Heart right ventricle (tissue), 16 donors: ENCODE results near the gene STAT5B. TPM values are rescaled to one million over a fixed set of nuclear protein-coding genes. Genes with fewer than 3 reads are reported as not detected.
"Not testable (repeated sequence)": the region's sequence is repeated elsewhere in the genome, so short reads cannot be mapped to it uniquely, and the experiment has no call there.

Source experiments
- ATAC-seq, 8 donors: fragments of 200-7000 bp; cut with Tn5 transposase; one replicate each; pipeline ENCODE4 v1.9.1; 2020; ENCODE audit warnings: mild to moderate bottlenecking in 8 of 8, moderate library complexity in 8 of 8, moderate number of reproducible peaks in 1 of 8
- DNase-seq, 2 donors: peaks; one replicate each; pipeline ENCODE4 v3.0.0-alpha.2; 2020
- H3K27ac ChIP-seq, 10 donors: fragments of 200-600 bp; sonication (generic) in 2 of 10; one replicate each; pipeline versions ENCODE4 v1.5.0 to v1.8.0; 2020 to 2022; ENCODE audit warnings: mild to moderate bottlenecking in 3 of 10
- H3K27me3 ChIP-seq, 7 donors: fragments of 200-600 bp; one replicate each; pipeline ENCODE4 v1.8.0; 2021 to 2022; ENCODE audit warnings: mild to moderate bottlenecking in 2 of 7
- H3K36me3 ChIP-seq, 9 donors: fragments of 200-600 bp; sonication (generic) in 1 of 9; one replicate each; pipeline versions ENCODE4 v1.5.0 to v1.8.0; 2020 to 2022; ENCODE audit warnings: mild to moderate bottlenecking in 2 of 9
- H3K4me1 ChIP-seq, 9 donors: fragments of 200-600 bp; sonication (generic) in 1 of 9; one replicate each; pipeline versions ENCODE4 v1.5.0 to v1.8.0; 2020 to 2022; ENCODE audit warnings: mild to moderate bottlenecking in 4 of 9
- H3K4me3 ChIP-seq, 10 donors: fragments of 200-600 bp; sonication (generic) in 2 of 10; one replicate each; pipeline versions ENCODE4 v1.5.0 to v1.8.0; 2020 to 2022; ENCODE audit warnings: mild to moderate bottlenecking in 7 of 10, moderate library complexity in 2 of 10
- H3K9me3 ChIP-seq, 11 donors: fragments of 200-600 bp in 10 of 11; sonication (generic) in 2 of 11; one replicate each; pipeline versions ENCODE4 v1.5.0 to v1.8.0; 2013 to 2022; ENCODE audit warnings: mild to moderate bottlenecking in 2 of 11, control low read depth in 1 of 11, moderate library complexity in 1 of 11
- WGBS, 2 donors: extraction: QIAGEN DNeasy Blood & Tissue Kit; methylation state at CpG; one replicate each; pipeline ENCODE4 v1.1.7; 2013; ENCODE audit warnings: inconsistent platforms in 1 of 2; 5-methylcytosine and 5-hydroxymethylcytosine counted together
- intact Hi-C, 10 donors: fragments of 100-400 bp; cut with DNase I; formaldehyde crosslinking; loops; one replicate each; pipeline versions ENCODE4 v1.11.1 to v1.14.2; 2022
- polyA plus RNA-seq, 2 donors: library from polyadenylated mRNA; stranded (reverse); fragments of 200-250 nt; gene quantifications; one replicate each; pipeline ENCODE4 v1.2.3, GENCODE V29; 2013
- total RNA-seq, 10 donors: library from RNA; stranded (reverse); fragmentation: NEBNext Ultra II Directional in 3 of 10; extraction: Animal tissue kit (Norgen Biotek cat#: 25700) in 3 of 10; gene quantifications; one replicate each; pipeline versions ENCODE4 v1.2.1 to v1.2.4, GENCODE V29; 2021 to 2023
- TF ChIP-seq, protein P1 (sequence below), 9 donors: fragments of 200-600 bp; sonication (generic) in 2 of 9; IDR thresholded peaks; one replicate each; pipeline versions ENCODE4 v1.5.0 to v1.8.0; 2021 to 2022; ENCODE audit warnings: antibody characterized with exemption in 9 of 9, mild to moderate bottlenecking in 5 of 9, moderate library complexity in 1 of 9
- donor health status: Arrhythmogenic right ventricular cardiomyopathy.
- donor health status: ischemic (EF 13 %, LVEDD 7.1; RV severe dilation, severe dysfunction).
- donor health status: healthy with polysubstance abuse.
- donor health status: DM: no; HTN: yes; CAD: no.
- donor health status: DM: no; HTN: no; CAD: no.
- donor health status: ischemic (EF 25% LVEDD 6.9; RV normal size, moderate dysfunction).
- donor health status: ischemic (EF 25% LVEDD 5.7; RV mildly dilated, moderate dysfunction).
- donor health status: healthy.
- donor health status: DM: yes; HTN: yes; CAD: no.
- donor health status: Ischemic cardiomyopathy.
- donor health status: ischemic (EF 35%, LVEDD 5.7; RV mildly dilated, moderate dysfunction).
- donor health status: nonischemic (EF 11% LVEDD 7.7; RV severe dilation, severe dysfunction).
- donor health status: DM: yes; HTN: yes; CAD: no.
- donor health status: PGD.
- donor health status: ischemic (EF 29% LVEDD 5.4; RV normal size, mild dysfunction).
- donor health status: nonischemic (EF 23%, LVEDD 6.1; RV moderate dilation, normal function).

Gene STAT5B
- total and polyA plus RNA-seq, 12 donors: 14.4 to 34.7 (median 30.1) TPM

GRCh38 chr17:42210046-42210445 lies 66.1 kb downstream of the STAT5B start:
- no peak for DNase-seq
- TF ChIP-seq, protein P1, sequence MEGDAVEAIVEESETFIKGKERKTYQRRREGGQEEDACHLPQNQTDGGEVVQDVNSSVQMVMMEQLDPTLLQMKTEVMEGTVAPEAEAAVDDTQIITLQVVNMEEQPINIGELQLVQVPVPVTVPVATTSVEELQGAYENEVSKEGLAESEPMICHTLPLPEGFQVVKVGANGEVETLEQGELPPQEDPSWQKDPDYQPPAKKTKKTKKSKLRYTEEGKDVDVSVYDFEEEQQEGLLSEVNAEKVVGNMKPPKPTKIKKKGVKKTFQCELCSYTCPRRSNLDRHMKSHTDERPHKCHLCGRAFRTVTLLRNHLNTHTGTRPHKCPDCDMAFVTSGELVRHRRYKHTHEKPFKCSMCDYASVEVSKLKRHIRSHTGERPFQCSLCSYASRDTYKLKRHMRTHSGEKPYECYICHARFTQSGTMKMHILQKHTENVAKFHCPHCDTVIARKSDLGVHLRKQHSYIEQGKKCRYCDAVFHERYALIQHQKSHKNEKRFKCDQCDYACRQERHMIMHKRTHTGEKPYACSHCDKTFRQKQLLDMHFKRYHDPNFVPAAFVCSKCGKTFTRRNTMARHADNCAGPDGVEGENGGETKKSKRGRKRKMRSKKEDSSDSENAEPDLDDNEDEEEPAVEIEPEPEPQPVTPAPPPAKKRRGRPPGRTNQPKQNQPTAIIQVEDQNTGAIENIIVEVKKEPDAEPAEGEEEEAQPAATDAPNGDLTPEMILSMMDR (IDR thresholded peaks at IDR 0.05): no peak
- intact Hi-C loops: loop anchor here in 2 of 10 donors (10.0 kb wide), 2 partner anchors 315 to 745 kb away; no protein-coding TSS in a partner anchor
- peak overlapping the region in 1 of 10 donors; percentile 4 for H3K27ac ChIP-seq
- 88 to 95% methylated on average over 6 of the region's 6 CpGs for WGBS, 2 donors
- H3K4me3 ChIP-seq: no peak overlapping the region
- no peaks in the 10 kb centered on the region for H3K27me3 ChIP-seq
- no peaks in the 10 kb centered on the region for H3K9me3 ChIP-seq
- peaks cover 0 to 100% (median 58%) of the 10 kb centered on the region in 9 donors for H3K36me3 ChIP-seq
- ATAC-seq: no peak
- peaks cover 0 to 9% (median 0%) of the 10 kb centered on the region in 9 donors for H3K4me1 ChIP-seq

DNA sequence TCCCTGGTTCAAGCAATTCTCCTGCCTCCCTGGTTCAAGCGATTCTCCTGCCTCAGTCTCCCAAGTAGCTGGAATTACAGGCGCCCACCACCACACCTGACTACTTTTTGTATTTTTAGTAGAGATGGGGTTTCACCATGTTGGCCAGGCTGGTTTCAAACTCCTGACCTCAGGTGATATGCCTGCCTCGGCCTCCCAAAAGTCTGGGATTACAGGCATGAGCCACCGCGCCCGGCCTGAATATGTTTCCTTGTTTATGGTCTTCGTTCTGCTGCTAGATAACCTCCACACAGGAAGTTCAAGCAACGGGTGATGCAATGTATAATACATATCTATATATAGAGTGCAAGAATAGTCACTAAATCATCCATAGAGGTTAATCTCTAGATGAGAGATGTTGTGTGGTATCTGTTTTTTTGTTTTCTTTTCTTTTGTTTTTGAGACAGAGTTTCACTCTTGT lies 70.0 kb downstream of the STAT5B start:
- H3K36me3 ChIP-seq: peaks cover 0 to 100% (median 58%) of the 10 kb centered on the region in 9 donors
- DNase-seq, H3K9me3 ChIP-seq, H3K27ac ChIP-seq, H3K4me3 ChIP-seq, H3K4me1 ChIP-seq, H3K27me3 ChIP-seq, ATAC-seq: not testable (repeated sequence)
- intact Hi-C loops: loop anchor here in 1 of 10 donors (2.0 kb wide), 1 partner anchor 21 kb away; the partner anchor contains the start of gene HCRT
- WGBS, 2 donors: 80% methylated on average over 8 of the region's 8 CpGs

DNA sequence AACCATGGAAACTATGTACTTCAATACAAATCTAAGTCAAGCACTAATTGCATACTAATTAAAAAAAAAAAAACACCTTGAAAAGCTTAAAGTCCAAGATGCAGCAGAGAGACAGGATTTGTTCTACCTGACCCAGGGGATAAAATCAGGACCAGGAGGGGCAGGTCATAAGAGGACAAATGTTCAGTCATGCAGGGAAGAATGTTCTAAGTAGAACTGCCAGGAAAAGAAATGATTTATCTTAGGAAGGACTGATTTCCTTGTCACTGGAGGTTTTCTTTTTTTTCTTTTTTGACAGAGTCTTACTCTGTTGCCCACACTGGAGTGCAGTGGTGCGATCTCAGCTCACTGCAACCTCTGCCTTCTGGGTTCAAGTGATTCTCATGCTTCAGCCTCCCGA lies 72.8 kb downstream of the STAT5B start:
- no peaks in the 10 kb centered on the region for H3K9me3 ChIP-seq
- DNase-seq (no peak), ATAC-seq (no peak)
- no peak overlapping the region for H3K4me3 ChIP-seq
- no peaks in the 10 kb centered on the region for H3K27me3 ChIP-seq
- intact Hi-C loops: no loop called here
- H3K4me1 ChIP-seq: peaks cover 0 to 16% (median 11%) of the 10 kb centered on the region in 9 donors
- TF ChIP-seq, protein P1 (IDR thresholded peaks at IDR 0.05): no peak
- H3K36me3 ChIP-seq: peaks cover 0 to 91% (median 41%) of the 10 kb centered on the region in 9 donors
- no peak overlapping the region for H3K27ac ChIP-seq
- WGBS, 2 donors: 91 to 97% methylated on average over 2 of the region's 2 CpGs

- H3K27me3 ChIP-seq: no peaks in the 10 kb centered on the region
- H3K36me3 ChIP-seq: peaks cover 0 to 85% (median 35%) of the 10 kb centered on the region in 9 donors
- ATAC-seq (no peak), DNase-seq (no peak)
- H3K27ac ChIP-seq: no peak overlapping the region
- intact Hi-C loops: no loop called here
- WGBS, 2 donors: 94 to 95% methylated on average over 5 of the region's 5 CpGs
- TF ChIP-seq, protein P1 (IDR thresholded peaks at IDR 0.05): no peak
- H3K4me1 ChIP-seq: peaks cover 0 to 17% (median 11%) of the 10 kb centered on the region in 9 donors
- no peak overlapping the region for H3K4me3 ChIP-seq
- H3K9me3 ChIP-seq: no peaks in the 10 kb centered on the region
Observed at GRCh38 chr17:42202696-42203095, 73.5 kb downstream of the STAT5B start.

DNA sequence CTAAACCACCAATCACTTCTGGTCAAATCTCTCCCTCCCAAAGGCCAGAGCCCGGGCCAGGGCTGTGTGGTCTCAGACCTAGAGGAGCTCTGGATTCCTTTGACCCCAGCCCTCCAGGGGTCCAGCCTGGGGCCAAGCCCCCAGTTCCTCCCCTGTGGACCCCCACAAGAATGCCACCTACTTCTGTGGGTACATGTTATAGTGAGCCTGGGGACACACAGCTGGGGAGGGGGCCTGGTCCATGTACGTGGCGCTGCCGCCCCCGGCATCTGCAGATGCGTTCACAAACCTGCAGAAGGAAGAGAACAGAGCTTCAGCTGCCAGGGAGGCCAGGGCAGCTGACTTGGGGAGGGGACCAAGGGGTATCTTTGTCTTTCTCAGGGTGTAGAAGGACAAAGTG lies 74.0 kb downstream of the STAT5B start:
- intact Hi-C loops: no loop called here
- H3K4me3 ChIP-seq: no peak overlapping the region
- H3K36me3 ChIP-seq: peaks cover 0 to 80% (median 32%) of the 10 kb centered on the region in 9 donors
- peaks cover 0 to 17% (median 11%) of the 10 kb centered on the region in 9 donors for H3K4me1 ChIP-seq
- DNase-seq: no peak
- no peaks in the 10 kb centered on the region for H3K9me3 ChIP-seq
- no peaks in the 10 kb centered on the region for H3K27me3 ChIP-seq
- no peak overlapping the region for H3K27ac ChIP-seq
- TF ChIP-seq, protein P1 (IDR thresholded peaks at IDR 0.05): no peak
- WGBS, 2 donors: 95 to 99% methylated on average over 6 of the region's 6 CpGs
- peak in 1 of 8 donors; percentile 40 for ATAC-seq
